Nephron (organoid): Measurements from ENCODE around the gene SNTA1.
"Not testable (repeated sequence)": the region's sequence is repeated elsewhere in the genome, so short reads cannot be mapped to it uniquely, and the experiment has no call there.

Experiments used
- H3K27ac Mint-ChIP-seq, 3 experiments: 2 replicates each; pipeline ENCODE4 v1.8.0; 2020; ENCODE audit warnings: mixed read lengths in 3 of 3, mild to moderate bottlenecking in 2 of 3, moderate library complexity in 1 of 3
- H3K27me3 Mint-ChIP-seq: 2 replicates; pipeline ENCODE4 v1.8.0; 2021; ENCODE audit warnings: low read depth, mild to moderate bottlenecking, moderate library complexity, mixed read lengths
- H3K36me3 Mint-ChIP-seq: 2 replicates; pipeline ENCODE4 v1.8.0; 2020; ENCODE audit warnings: low read depth, mixed read lengths
- H3K4me1 Mint-ChIP-seq: 2 replicates; pipeline ENCODE4 v1.8.0; 2020; ENCODE audit warnings: mixed read lengths
- H3K4me3 Mint-ChIP-seq, 3 experiments: 2 replicates each; pipeline ENCODE4 v1.8.0; 2020; ENCODE audit warnings: mild to moderate bottlenecking in 3 of 3, mixed read lengths in 3 of 3, moderate library complexity in 2 of 3
- H3K9me3 Mint-ChIP-seq: 2 replicates; pipeline ENCODE4 v1.8.0; 2020; ENCODE audit warnings: mixed read lengths
- CTCF ChIP-seq, 3 experiments: fragments of 200-600 bp; sonication (generic); IDR thresholded peaks; one replicate each; pipeline ENCODE4 v1.5.0; 2021; ENCODE audit warnings: antibody characterized with exemption in 3 of 3; ENCODE audit not compliant: unreplicated experiment in 3 of 3

SNTA1 gene

GRCh38 chr20:33443512-33444239 lies at the start of gene SNTA1:
SNTA1 (minus strand) TSS chr20:33443763; CDS start chr20:33443620, 143 bp downstream.
- TF ChIP-seq CTCF (IDR thresholded peaks at IDR 0.05; ENCODE audit: unreplicated experiment in 3 of 3): no peak
- Mint-ChIP-seq H3K4me3 (peak within 1 kb of the TSS; percentile 89 to 93 (median 92)), H3K36me3 (no peaks in the 10 kb centered on the region), H3K9me3 (peaks cover 3% of the 10 kb centered on the region), H3K27ac (peak within 1 kb of the TSS in 1 of 3 experiments; percentile 77), H3K4me1 (peaks cover 26% of the 10 kb centered on the region), H3K27me3 (peaks cover 5% of the 10 kb centered on the region)

DNA sequence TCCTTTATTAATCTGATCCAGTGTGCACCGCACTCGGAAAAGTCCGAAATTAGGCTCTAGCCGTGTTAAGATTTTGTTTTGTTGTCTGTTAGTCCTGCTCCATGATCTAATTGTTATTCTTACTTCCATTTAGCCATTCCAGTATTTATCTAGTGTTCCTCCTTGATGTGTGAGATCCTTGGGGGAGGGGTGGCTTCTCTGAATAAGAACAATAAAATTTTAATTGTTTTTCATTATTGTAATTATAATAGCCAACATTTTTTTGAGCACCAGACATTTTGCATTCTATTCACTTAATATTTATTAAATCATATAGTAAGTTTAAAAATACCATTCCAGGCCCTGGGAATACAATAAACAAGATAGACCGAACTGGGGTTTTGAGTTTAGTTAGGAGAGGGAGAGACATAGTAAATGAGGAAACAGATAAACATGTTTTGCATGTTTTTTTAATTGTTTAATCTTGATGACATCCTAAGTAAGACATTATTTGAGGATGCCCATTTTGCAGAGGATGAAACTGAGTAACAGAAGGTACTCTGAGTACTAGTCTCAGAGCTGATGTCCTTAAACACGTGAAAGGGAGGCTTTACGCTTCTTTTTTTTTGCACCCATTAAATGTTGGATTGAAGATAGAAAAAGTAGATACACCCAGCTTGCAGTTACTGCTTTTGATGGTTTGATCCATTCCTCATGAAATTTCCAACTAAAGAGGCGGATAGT lies 47.5 kb upstream of the SNTA1 start:
- peak overlapping the region; percentile 88 to 98 (median 96) for H3K4me3 Mint-ChIP-seq
- H3K27me3 Mint-ChIP-seq: no peaks in the 10 kb centered on the region
- H3K27ac Mint-ChIP-seq: peak overlapping the region; percentile 77 to 95 (median 87)
- H3K9me3 Mint-ChIP-seq: no peaks in the 10 kb centered on the region
- peaks cover 9% of the 10 kb centered on the region for H3K36me3 Mint-ChIP-seq
- no peak for TF ChIP-seq CTCF (IDR thresholded peaks at IDR 0.05; ENCODE audit: unreplicated experiment in 3 of 3)
- peaks cover 11% of the 10 kb centered on the region for H3K4me1 Mint-ChIP-seq

DNA sequence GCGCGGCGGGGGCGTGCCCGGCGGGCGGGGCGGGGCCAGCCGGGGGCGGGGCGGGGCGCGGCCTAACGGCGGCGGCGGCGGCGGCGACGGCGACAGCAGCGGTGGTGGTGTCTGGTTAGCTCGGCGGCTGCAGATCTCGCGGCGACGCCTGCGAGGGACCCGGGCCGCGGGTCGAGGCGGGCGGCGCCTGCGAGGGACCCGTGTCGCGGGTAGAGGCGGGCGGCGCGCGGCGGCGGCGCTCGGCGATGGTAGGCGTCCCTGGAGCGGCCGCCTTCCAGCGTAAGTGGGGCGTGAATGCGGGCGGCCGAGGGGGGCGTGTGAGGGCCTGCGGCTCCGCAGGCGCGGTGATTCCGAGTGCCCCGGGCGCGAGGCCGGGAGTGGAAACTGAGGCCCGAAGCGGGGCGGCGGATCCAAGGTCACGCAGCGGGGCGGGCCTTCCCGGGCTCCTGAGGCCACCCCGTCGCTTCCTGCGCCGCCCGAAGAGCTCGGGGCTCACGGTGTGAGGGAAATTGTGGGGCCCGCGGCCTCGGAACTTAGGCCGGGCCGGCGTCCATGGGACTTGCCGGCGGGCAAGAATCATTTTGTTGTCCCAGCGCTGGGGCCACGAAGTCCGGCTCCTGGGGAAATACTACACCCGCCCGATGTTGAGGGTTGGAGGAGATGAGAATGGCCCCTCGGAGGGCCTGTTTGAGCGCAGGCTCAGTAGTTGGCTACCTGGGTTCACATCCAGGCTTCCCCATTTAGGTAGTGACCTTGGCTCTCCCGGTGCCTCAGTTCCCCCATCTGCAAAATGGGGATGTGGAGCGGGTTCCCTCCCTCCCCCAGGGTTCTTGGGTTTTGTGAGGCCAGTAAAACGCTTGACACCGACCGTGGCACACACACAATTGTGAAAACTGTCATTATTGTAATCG lies 46.7 kb upstream of the SNTA1 start, which contains the start of gene CBFA2T2:
Gene CBFA2T2, plus strand, starts transcription at position 74 of the 911 bp plus-strand sequence. Its CDS starts 172 bp downstream, at position 246.
- H3K36me3 Mint-ChIP-seq: peaks cover 5% of the 10 kb centered on the region
- no peak for TF ChIP-seq CTCF (IDR thresholded peaks at IDR 0.05; ENCODE audit: unreplicated experiment in 3 of 3)
- no peaks in the 10 kb centered on the region for H3K9me3 Mint-ChIP-seq
- H3K27me3 Mint-ChIP-seq: no peaks in the 10 kb centered on the region
- H3K27ac Mint-ChIP-seq: peak within 1 kb of the TSS; percentile 77 to 95 (median 94)
- peak within 1 kb of the TSS; percentile 88 to 98 (median 96) for H3K4me3 Mint-ChIP-seq
- H3K4me1 Mint-ChIP-seq: peaks cover 8% of the 10 kb centered on the region

GRCh38 chr20:33489495-33490022 lies 46.0 kb upstream of the SNTA1 start:
- H3K27ac Mint-ChIP-seq: peak overlapping the region; percentile 48 to 94 (median 93)
- peaks cover 8% of the 10 kb centered on the region for H3K4me1 Mint-ChIP-seq
- TF ChIP-seq CTCF (IDR thresholded peaks at IDR 0.05; ENCODE audit: unreplicated experiment in 3 of 3): no peak
- no peaks in the 10 kb centered on the region for H3K27me3 Mint-ChIP-seq
- H3K36me3 Mint-ChIP-seq: peaks cover 5% of the 10 kb centered on the region
- H3K9me3 Mint-ChIP-seq: no peaks in the 10 kb centered on the region
- H3K4me3 Mint-ChIP-seq: peak overlapping the region; percentile 88 to 90 (median 90)

- H3K9me3 Mint-ChIP-seq, H3K27me3 Mint-ChIP-seq, H3K4me1 Mint-ChIP-seq, H3K36me3 Mint-ChIP-seq: not testable (repeated sequence)
- peak overlapping the region in 2 of 3 experiments; percentile 32 to 36 for H3K4me3 Mint-ChIP-seq
- H3K27ac Mint-ChIP-seq: peak overlapping the region in 1 of 3 experiments; percentile 93
These were observed 45.3 kb upstream of the SNTA1 start for GRCh38 chr20:33488661-33489494.
